Urinary bladder (tissue), 4 donors: ENCODE measurements around the gene ECI1. TPM values are rescaled to one million over a fixed set of nuclear protein-coding genes. Genes with fewer than 3 reads are reported as not detected.

ENCODE experiments used
- DNase-seq: peaks from one replicate; pipeline ENCODE4 v3.0.0-alpha.2; 2015; ENCODE audit errors: extremely low spot score
- H3K27ac ChIP-seq: one replicate; pipeline ENCODE4 v1.5.1; 2013; ENCODE audit warnings: low read depth, mild to moderate bottlenecking, moderate library complexity
- H3K36me3 ChIP-seq: one replicate; pipeline ENCODE4 v1.6.1; 2013; ENCODE audit warnings: mild to moderate bottlenecking, moderate library complexity; ENCODE audit not compliant: insufficient read depth
- H3K4me1 ChIP-seq: one replicate; pipeline ENCODE4 v1.6.1; 2013; ENCODE audit warnings: mild to moderate bottlenecking, moderate library complexity; ENCODE audit not compliant: insufficient read depth
- H3K4me3 ChIP-seq: one replicate; pipeline ENCODE4 v1.5.1; 2013; ENCODE audit warnings: low read depth, low read length
- WGBS: extraction: QIAGEN DNeasy Blood & Tissue Kit; methylation state at CpG from one replicate; pipeline ENCODE4 v1.1.7; 2013; 5-methylcytosine and 5-hydroxymethylcytosine counted together
- polyA plus RNA-seq: library from polyadenylated mRNA; stranded (reverse); fragments of 200-250 nt; gene quantifications from one replicate; pipeline ENCODE4 v1.2.3, GENCODE V29; 2013
- total RNA-seq: library from RNA; depleted of rRNA; stranded (reverse); fragments of >200 nt; gene quantifications from one replicate; pipeline ENCODE4 v1.2.3, GENCODE V29; 2014
- donor health status: healthy with polysubstance abuse.
- donor health status: healthy.

The ECI1 gene
- total and polyA plus RNA-seq, 2 donors = 16.6 to 93.2 TPM

- H3K27ac ChIP-seq = no peak overlapping the region
- H3K4me1 ChIP-seq = peaks cover 1% of the 10 kb centered on the region
- no peak overlapping the region for H3K4me3 ChIP-seq
- no peak for DNase-seq
- peaks cover 13% of the 10 kb centered on the region for H3K36me3 ChIP-seq
- 12% methylated on average over 65 of the region's 65 CpGs for WGBS
Observed at GRCh38 chr16:2237493-2238149, 13.8 kb downstream of the ECI1 start.

DNA sequence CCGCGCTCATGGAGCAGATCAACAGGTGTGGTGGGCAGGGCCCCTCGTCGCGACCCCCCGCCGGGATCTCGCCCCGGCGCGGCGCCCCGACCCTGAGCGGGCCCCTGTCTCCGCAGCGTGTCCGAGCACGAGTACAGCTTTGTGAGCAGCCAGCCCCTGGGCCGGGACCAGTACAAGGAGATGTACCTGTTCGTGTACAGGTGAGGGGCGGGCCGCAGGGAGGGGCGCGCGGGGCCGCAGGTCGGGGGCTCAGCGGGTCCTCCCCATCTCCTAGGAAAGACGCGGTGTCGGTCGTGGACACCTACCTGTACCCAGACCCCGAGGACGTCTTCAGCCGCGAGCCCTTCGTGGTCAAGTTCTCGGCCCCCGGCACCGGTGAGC lies 14.3 kb downstream of the ECI1 start:
- H3K36me3 ChIP-seq = peaks cover 18% of the 10 kb centered on the region
- no peak overlapping the region for H3K27ac ChIP-seq
- DNase-seq = no peak
- peaks cover 1% of the 10 kb centered on the region for H3K4me1 ChIP-seq
- WGBS = 4% methylated on average over 40 of the region's 40 CpGs
- H3K4me3 ChIP-seq = no peak overlapping the region

GRCh38 chr16:2236337-2237101 lies 14.9 kb downstream of the ECI1 start, which contains the start of gene DNASE1L2:
DNASE1L2 (plus strand) TSS chr16:2236444; CDS start chr16:2236817, 373 bp downstream.
- 4% methylated on average over 64 of the region's 64 CpGs for WGBS
- DNase-seq = no peak
- Histone ChIP-seq H3K4me3 (no peak within 1 kb of the TSS), H3K36me3 (peaks cover 18% of the 10 kb centered on the region), H3K27ac (no peak within 1 kb of the TSS), H3K4me1 (peaks cover 1% of the 10 kb centered on the region)

DNA sequence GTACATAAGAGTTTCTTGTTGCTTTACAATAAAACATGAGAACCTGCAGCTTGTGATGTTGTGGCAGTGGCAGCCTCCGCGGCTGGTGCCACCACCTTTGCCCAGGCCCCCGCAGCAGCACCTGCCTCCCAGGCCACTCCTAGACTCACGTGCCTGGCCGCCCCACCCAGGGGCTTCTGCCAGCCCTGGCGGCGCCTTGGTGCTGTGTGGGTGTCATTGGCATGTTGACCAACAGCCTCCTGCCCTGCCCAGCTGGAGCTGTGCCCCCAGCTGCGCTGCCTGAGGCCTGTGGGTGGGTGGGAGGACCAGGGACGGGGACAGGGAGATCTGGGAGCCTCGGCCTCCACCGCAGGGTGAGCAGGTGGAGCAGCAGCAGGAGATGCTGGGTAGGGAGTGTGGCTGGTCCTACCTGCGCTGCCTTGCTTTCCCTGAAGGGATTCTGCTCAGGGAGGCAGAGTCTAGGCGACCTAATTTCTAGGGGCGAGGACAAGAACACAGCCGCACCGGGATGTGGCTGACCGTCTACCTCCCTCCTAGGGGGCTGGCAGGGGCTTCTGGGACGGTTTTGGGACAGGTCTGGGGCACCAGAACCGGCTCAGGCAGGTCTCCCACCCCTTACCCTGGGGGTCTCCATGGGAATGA lies 15.6 kb downstream of the ECI1 start:
- DNase-seq = no peak
- Histone ChIP-seq H3K4me1 (peaks cover 1% of the 10 kb centered on the region), H3K27ac (no peak overlapping the region), H3K4me3 (no peak overlapping the region), H3K36me3 (peaks cover 18% of the 10 kb centered on the region)
- 81% methylated on average over 19 of the region's 19 CpGs for WGBS

DNA sequence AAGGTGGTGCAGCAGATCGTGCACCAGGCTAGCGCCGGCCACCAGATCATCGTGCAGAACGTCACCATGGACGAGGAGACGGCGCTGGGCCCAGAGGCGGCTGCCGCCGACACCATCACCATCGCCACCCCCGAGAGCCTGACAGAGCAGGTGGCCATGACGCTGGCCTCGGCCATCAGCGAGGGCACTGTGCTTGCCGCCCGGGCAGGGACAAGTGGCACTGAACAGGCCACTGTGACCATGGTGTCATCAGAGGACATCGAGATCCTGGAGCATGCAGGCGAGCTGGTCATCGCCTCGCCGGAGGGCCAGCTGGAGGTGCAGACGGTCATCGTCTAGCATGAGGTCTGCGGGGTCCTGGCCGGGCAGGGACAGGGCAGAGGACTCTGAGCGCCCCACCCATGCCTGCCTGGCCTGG lies 16.1 kb downstream of the ECI1 start:
- 95% methylated on average over 28 of the region's 28 CpGs for WGBS
- no peak overlapping the region for H3K4me3 ChIP-seq
- peaks cover 1% of the 10 kb centered on the region for H3K4me1 ChIP-seq
- no peak for DNase-seq
- H3K36me3 ChIP-seq = peaks cover 18% of the 10 kb centered on the region
- no peak overlapping the region for H3K27ac ChIP-seq

DNA sequence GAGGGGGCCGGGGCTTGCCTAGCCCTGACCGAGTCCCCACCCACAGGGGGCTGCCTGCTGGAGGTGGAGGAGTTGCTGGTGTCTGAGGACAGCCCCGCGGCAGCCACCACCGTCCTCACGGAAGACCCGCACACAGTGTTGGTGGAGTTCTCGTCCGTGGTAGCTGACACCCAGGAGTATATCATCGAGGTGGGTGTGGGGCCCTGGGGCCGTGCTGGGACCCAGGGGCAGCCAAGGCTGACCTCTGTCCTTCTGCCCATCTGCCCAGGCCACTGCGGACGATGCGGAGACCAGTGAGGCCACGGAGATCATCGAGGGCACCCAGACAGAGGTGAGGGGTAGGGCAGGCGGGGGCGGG lies 16.6 kb downstream of the ECI1 start:
- Histone ChIP-seq H3K36me3 (peaks cover 18% of the 10 kb centered on the region), H3K4me1 (peaks cover 1% of the 10 kb centered on the region), H3K27ac (no peak overlapping the region), H3K4me3 (no peak overlapping the region)
- WGBS = 91% methylated on average over 18 of the region's 18 CpGs
- DNase-seq = no peak

DNA sequence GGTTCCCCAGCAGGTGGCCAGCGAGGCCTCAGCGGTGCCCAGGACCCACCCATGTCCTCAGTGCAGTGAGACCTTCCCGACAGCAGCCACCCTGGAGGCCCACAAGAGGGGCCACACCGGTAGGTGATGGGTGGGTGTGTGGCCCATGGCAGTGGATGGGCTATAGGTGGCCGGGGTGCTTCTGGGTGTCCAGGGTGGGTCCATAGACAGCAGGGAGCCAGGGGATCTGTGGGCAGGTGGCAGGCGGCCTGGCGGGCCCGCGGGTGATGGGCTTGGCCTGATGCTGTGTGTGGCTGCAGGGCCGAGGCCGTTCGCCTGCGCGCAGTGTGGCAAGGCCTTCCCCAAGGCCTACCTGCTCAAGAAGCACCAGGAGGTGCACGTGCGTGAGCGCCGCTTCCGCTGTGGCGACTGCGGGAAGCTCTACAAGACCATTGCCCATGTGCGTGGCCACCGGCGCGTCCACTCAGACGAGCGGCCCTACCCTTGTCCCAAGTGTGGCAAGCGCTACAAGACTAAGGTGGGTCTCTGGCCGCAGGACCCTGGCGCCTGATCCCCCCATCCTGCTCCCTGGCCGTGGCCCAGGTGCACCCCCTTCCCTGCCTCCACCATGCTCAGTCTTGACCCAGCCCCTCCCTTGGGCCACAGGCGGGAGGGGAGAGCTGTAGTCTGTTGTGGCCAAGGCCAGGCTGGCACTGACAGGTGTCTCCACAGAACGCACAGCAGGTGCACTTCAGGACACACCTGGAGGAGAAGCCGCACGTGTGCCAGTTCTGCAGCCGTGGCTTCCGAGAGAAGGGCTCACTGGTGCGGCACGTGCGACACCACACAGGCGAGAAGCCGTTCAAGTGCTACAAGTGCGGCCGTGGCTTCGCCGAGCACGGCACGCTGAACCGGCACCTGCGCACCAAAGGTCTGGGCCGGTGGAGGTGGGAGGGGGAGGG lies 17.2 kb downstream of the ECI1 start:
- 95% methylated on average over 51 of the region's 51 CpGs for WGBS
- Histone ChIP-seq H3K27ac (no peak overlapping the region), H3K4me1 (peaks cover 1% of the 10 kb centered on the region), H3K4me3 (no peak overlapping the region), H3K36me3 (peaks cover 20% of the 10 kb centered on the region)
- no peak for DNase-seq

DNA sequence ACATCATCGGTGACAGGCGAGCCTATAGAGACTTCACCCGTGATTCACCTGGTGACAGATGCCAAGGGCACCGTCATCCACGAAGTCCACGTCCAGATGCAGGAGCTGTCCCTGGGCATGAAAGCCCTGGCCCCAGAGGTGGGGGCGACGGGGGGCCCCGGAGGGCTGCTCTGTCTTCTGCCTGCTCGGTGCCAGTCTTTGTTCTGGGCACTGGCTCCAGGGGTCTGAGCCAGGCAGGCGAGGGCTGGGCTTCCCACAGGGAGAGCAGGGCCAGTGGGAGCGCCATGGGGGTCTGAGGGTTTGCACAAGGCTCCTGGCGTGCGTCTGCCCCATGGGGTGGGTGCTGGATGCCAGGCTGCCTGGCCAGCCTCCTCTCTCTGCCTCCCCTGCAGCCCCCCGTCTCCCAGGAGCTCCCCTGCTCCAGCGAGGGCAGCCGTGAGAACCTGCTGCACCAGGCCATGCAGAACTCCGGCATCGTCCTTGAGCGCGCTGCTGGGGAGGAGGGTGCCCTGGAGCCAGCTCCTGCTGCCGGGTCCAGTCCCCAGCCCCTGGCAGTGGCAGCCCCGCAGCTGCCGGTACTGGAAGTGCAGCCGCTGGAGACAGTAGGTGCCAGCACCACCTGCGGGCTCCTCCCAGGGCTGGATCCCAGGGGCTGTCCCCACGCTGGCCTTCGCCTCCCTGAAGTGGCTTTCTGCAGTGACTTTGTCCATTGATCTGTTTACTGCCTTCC lies 18.2 kb downstream of the ECI1 start:
- no peak for DNase-seq
- H3K4me3 ChIP-seq = no peak overlapping the region
- peaks cover 1% of the 10 kb centered on the region for H3K4me1 ChIP-seq
- H3K36me3 ChIP-seq = peaks cover 20% of the 10 kb centered on the region
- H3K27ac ChIP-seq = no peak overlapping the region
- WGBS = 93% methylated on average over 28 of the region's 28 CpGs

- Histone ChIP-seq H3K27ac (no peak overlapping the region), H3K36me3 (peaks cover 20% of the 10 kb centered on the region), H3K4me3 (no peak overlapping the region), H3K4me1 (peaks cover 1% of the 10 kb centered on the region)
- 90% methylated on average over 41 of the region's 41 CpGs for WGBS
- DNase-seq = no peak
Observed at GRCh38 chr16:2232094-2232990, 19.0 kb downstream of the ECI1 start.

DNA sequence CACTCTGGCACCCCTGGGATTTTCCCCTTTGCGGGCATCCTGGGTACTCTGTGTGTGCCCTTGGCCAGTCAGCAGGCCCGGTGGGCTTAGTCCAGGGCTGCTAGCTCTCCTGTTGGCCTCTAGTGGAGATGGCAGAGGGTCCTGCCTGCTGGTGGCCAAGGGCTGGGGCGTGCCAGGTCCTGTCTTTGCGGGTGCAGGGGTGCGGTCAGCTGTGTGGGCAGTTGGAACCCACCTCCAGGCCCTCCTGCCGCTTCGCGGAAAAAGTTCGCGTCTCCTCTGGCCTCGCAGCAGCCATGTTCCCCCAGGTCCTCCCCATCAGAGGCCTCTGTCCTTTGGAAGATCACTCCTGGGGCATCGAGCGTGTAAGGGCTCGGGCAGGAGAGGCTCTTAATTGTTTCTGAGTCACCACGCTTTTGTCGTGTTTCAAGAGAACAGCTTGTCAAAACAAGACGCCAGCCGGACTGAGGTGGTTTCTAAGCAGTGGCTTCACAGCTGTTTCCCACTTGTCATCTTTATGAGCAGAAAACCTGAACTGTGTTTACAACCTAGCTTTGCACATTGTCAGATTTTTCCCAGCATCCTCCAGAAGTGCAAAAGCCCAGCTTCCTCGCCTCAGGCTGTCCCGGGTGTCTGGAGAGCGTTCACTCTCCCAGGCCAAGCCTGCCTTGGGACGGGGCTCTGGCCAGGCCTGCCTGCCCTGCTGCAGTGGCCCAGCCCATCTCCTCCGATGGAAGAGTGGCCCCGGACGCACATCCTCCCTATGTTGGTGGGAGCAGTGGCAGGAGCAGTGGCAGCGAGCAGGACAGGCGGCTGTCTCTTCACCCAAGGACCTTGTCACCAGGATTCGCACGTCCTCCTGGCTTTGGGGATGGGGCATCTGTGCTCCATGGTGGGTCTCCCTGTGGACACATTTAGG lies 20.1 kb downstream of the ECI1 start:
- H3K4me3 ChIP-seq = no peak overlapping the region
- no peak for DNase-seq
- 80% methylated on average over 29 of the region's 29 CpGs for WGBS
- H3K4me1 ChIP-seq = no peaks in the 10 kb centered on the region
- peaks cover 20% of the 10 kb centered on the region for H3K36me3 ChIP-seq
- no peak overlapping the region for H3K27ac ChIP-seq

GRCh38 chr16:2230376-2230775 lies 21.0 kb downstream of the ECI1 start:
- Histone ChIP-seq H3K4me1 (no peaks in the 10 kb centered on the region), H3K4me3 (no peak overlapping the region), H3K36me3 (peaks cover 16% of the 10 kb centered on the region), H3K27ac (no peak overlapping the region)
- DNase-seq = no peak
- WGBS = 89% methylated on average over 13 of the region's 13 CpGs
